K562 (cell line): ENCODE data around the gene TMTC3. TPM values are rescaled to one million over a fixed set of nuclear protein-coding genes. Genes with fewer than 3 reads are reported as not detected.
A peak's percentile ranks its signal among the peaks of the same experiment; 100 is the strongest.

Experiments used
- ARID2 ChIP-seq: fragments of 450-650 bp; IDR thresholded peaks from 2 replicates; pipeline ENCODE4 v1.6.1; 2017; ENCODE audit warnings: antibody characterized with exemption, mild to moderate bottlenecking
- BMI1 ChIP-seq: fragments of 150-350 bp; IDR thresholded peaks from 2 replicates; pipeline ENCODE4 v1.6.1; 2014; ENCODE audit warnings: low read length
- CTCF ChIP-seq, 3 experiments: IDR thresholded peaks in 2 of 3; conservative IDR thresholded peaks in 1 of 3; 2 replicates each; pipeline ENCODE4 v1.5.1; 2011 to 2012; ENCODE audit warnings: low read length in 3 of 3, mild to moderate bottlenecking in 3 of 3, control low read depth in 2 of 3, improper control_type of control experiment in 1 of 3, inconsistent platforms in 1 of 3, low read depth in 1 of 3, mixed read lengths in 1 of 3, moderate library complexity in 1 of 3; ENCODE audit not compliant: insufficient read depth in 2 of 3
- DEAF1 ChIP-seq: fragments of 450-650 bp; formaldehyde crosslinking; IDR thresholded peaks from 2 replicates; pipeline ENCODE4 v1.4.0; 2020; ENCODE audit warnings: mild to moderate bottlenecking, moderate library complexity
- MYBL2 ChIP-seq, 2 experiments: fragments of 450-650 bp in 1 of 2; sonication (generic) in 1 of 2; formaldehyde crosslinking in 1 of 2; IDR thresholded peaks; 2 replicates each; pipeline versions ENCODE4 v1.6.1 to v1.8.1; 2017 to 2022; ENCODE audit warnings: borderline replicate concordance in 1 of 2, inconsistent platforms in 1 of 2, low read depth in 1 of 2, mild to moderate bottlenecking in 1 of 2, missing genetic modification reagents in 1 of 2, moderate library complexity in 1 of 2
- RREB1 ChIP-seq: fragments of 250-450 bp; sonication (Bioruptor Pico); IDR thresholded peaks from 2 replicates; pipeline ENCODE4 v1.4.0; 2020
- ZFP36 ChIP-seq: fragments of 150-350 bp; IDR thresholded peaks from 2 replicates; pipeline ENCODE4 v1.6.1; 2018; ENCODE audit warnings: low read length, low read depth; ENCODE audit not compliant: partially characterized antibody
- ZNF324 ChIP-seq: fragments of 250-450 bp; sonication (Bioruptor Pico); IDR thresholded peaks from 2 replicates; pipeline ENCODE4 v1.4.0; 2020; ENCODE audit warnings: mild to moderate bottlenecking
- polyA plus RNA-seq, 8 experiments: library from polyadenylated mRNA; depleted of rRNA in 4 of 8; stranded (reverse) in 5 of 8; unstranded in 3 of 8; fragments of >200 nt; fragmentation: Nextera tagmentation in 2 of 8; fragmentation: Illumina TruSeq in 1 of 8; extraction: Ambion mirVana in 2 of 8; extraction: Trizol in 1 of 8; gene quantifications; 2 replicates each; pipeline versions ENCODE4 v1.2.1 to v1.2.3, GENCODE V29; 2011 to 2014; ENCODE audit warnings: inconsistent platforms in 1 of 8, missing spikeins in 1 of 8
- total RNA-seq, 7 experiments: library from RNA; depleted of rRNA in 6 of 7; stranded (reverse); fragments of >200 nt in 6 of 7; fragmentation: Illumina TruSeq in 2 of 7; extraction: Trizol in 2 of 7; gene quantifications; 2 replicates each; pipeline versions ENCODE4 v1.2.1 to v1.2.3, GENCODE V29; 2011 to 2021; ENCODE audit warnings: low replicate concordance in 1 of 7

TMTC3 gene
- total and polyA plus RNA-seq, 9 of the 15 experiments (the other 6 are each of a cell fraction or from before 2014, with no cell fraction given): 1.9 to 9.8 (median 4.7) TPM

GRCh38 chr12:88153959-88154358, 11.9 kb downstream of the TMTC3 start (continued):
- TF ChIP-seq DEAF1 (0 out of 2 replicates have a peak, but pooled peaks have one; percentile 9), ARID2 (no peak), CTCF (IDR thresholded peaks at IDR 0.05 in 2 of 3, conservative IDR thresholded peaks at IDR 0.05 in 1 of 3; ENCODE audit: insufficient read depth in 2 of 3, low read depth in 1 of 3, low read length in 3 of 3) (peak in 1 of 3 experiments; percentile 29; a peak in 2 of 6 replicates), MYBL2 (IDR thresholded peaks at IDR 0.05; ENCODE audit: low read depth) (no peak), MYBL2 (CRISPR knock-in tag; IDR thresholded peaks at IDR 0.05; ENCODE audit: borderline replicate concordance) (no peak), RREB1 (CRISPR knock-in tag) (no peak), ZFP36 (no peak), ZNF324 (CRISPR knock-in tag) (no peak), BMI1 (no peak)
- TF ChIP-seq, all 486 proteins: peak for 3
